Activated T-helper 17 cell treated with anti-CD3 and anti-CD28 coated beads, Interleukin-2, amount 50 U/mL, for 72 hours (primary cell): ENCODE results near the gene DMAC2. TPM values are rescaled to one million over a fixed set of nuclear protein-coding genes. Genes with fewer than 3 reads are reported as not detected.
A peak's percentile ranks its signal among the peaks of the same experiment; 100 is the strongest.
"Not testable (repeated sequence)": the region's sequence is repeated elsewhere in the genome, so short reads cannot be mapped to it uniquely, and the experiment has no call there.

ENCODE experiments used
- ATAC-seq: fragments of 150-1000 bp; cut with Tn5 transposase; replicated peaks from 2 replicates; pipeline ENCODE4 v1.10.0; 2021; ENCODE audit warnings: mild to moderate bottlenecking, moderate library complexity
- H3K27ac Mint-ChIP-seq: one replicate; pipeline ENCODE4 v1.8.0; 2022; ENCODE audit warnings: mixed read lengths
- H3K27me3 Mint-ChIP-seq: one replicate; pipeline ENCODE4 v1.8.0; 2022; ENCODE audit warnings: mixed read lengths
- H3K36me3 Mint-ChIP-seq: one replicate; pipeline ENCODE4 v1.8.0; 2022; ENCODE audit warnings: low read depth, mild to moderate bottlenecking, mixed read lengths
- H3K4me1 Mint-ChIP-seq: one replicate; pipeline ENCODE4 v1.8.0; 2022; ENCODE audit warnings: mixed read lengths
- H3K4me3 Mint-ChIP-seq: one replicate; pipeline ENCODE4 v1.8.0; 2022; ENCODE audit warnings: mild to moderate bottlenecking, mixed read lengths
- H3K9me3 Mint-ChIP-seq: one replicate; pipeline ENCODE4 v1.8.0; 2022; ENCODE audit warnings: mixed read lengths
- total RNA-seq, 2 donors: library from RNA; stranded (reverse); gene quantifications; one replicate each; pipeline ENCODE4 v1.2.3, GENCODE V29; 2022

Gene DMAC2
- total RNA-seq, 2 donors from 2014 or later: 34.0 to 66.2 TPM

GRCh38 chr19:41452584-41453275 is 13.0 kb upstream of the DMAC2 start:
- no peaks in the 10 kb centered on the region for H3K9me3 Mint-ChIP-seq
- peaks cover 12% of the 10 kb centered on the region for H3K4me1 Mint-ChIP-seq
- ATAC-seq: no peak
- no peak overlapping the region for H3K4me3 Mint-ChIP-seq
- no peaks in the 10 kb centered on the region for H3K27me3 Mint-ChIP-seq
- no peaks in the 10 kb centered on the region for H3K36me3 Mint-ChIP-seq
- H3K27ac Mint-ChIP-seq: no peak overlapping the region

- H3K4me1 Mint-ChIP-seq: no peaks in the 10 kb centered on the region
- ATAC-seq: peak; percentile 9
- H3K27ac Mint-ChIP-seq: peak overlapping the region; percentile 24
Observed at GRCh38 chr19:41449865-41450178, 10.1 kb upstream of the DMAC2 start.

GRCh38 chr19:41449079-41449864 is 9.6 kb upstream of the DMAC2 start:
- Mint-ChIP-seq H3K4me3 (peak overlapping the region; percentile 71), H3K27ac (peak overlapping the region; percentile 24), H3K36me3 (no peaks in the 10 kb centered on the region), H3K9me3 (no peaks in the 10 kb centered on the region), H3K27me3 (no peaks in the 10 kb centered on the region), H3K4me1 (no peaks in the 10 kb centered on the region)
- ATAC-seq: peak; percentile 94

More at GRCh38 chr19:41449865-41450178, 10.1 kb upstream of the DMAC2 start:
- H3K4me3 Mint-ChIP-seq: peak overlapping the region; percentile 71
- H3K27me3 Mint-ChIP-seq: no peaks in the 10 kb centered on the region
- no peaks in the 10 kb centered on the region for H3K36me3 Mint-ChIP-seq
- H3K9me3 Mint-ChIP-seq: no peaks in the 10 kb centered on the region

DNA sequence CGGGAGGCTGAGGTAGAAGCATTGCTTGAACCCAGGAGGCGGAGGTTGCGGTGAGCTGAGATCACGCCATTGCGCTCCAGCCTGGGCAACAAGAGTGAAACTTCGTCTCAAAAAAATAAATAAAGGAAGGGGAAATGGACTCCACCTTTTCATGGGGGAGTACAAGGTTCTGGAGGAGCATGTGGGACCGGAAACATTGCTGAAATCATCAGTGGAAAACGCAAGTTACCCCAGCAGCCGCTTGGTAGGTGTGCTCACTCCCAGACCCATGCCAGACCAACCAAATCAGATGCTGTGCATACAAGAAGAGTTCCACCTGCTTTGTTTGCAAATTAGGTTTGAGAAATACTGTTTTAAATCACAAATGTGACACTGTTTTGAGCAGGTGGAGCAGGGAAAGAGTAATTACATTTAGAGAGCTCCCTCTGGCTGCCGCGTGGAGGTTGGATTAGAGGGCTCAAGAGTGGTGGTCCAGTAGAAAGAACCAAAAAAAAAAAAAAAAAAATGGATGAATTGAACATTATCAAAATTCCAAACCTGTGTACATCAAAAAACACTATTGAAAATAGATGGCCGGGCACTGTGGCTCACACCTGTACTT is 8.1 kb upstream of the DMAC2 start:
- H3K27me3 Mint-ChIP-seq: peaks cover 6% of the 10 kb centered on the region
- H3K4me3 Mint-ChIP-seq: peak overlapping the region; percentile 15
- no peaks in the 10 kb centered on the region for H3K36me3 Mint-ChIP-seq
- no peak for ATAC-seq
- no peaks in the 10 kb centered on the region for H3K4me1 Mint-ChIP-seq
- H3K27ac Mint-ChIP-seq: no peak overlapping the region
- no peaks in the 10 kb centered on the region for H3K9me3 Mint-ChIP-seq

DNA sequence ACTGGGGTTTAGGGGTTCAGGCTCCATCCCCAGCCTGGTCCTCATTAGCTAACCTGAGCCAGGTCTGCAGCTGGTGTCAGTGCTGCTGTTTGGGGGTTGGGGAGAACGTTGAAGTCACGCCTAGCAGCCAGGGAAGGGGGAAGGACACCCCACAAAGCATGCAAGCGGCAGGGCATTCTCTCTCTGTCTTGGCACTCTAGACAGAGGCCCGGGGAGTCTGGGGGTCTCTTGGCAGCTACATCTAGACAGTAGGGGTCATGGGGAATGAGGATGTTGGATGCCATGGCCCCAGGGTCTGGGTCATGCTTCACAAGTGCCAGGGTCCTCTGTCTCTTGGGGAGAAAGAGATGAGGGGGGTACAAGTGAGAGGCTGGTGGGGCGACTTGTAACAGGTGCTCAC is 5.9 kb upstream of the DMAC2 start:
- Mint-ChIP-seq H3K4me3 (no peak overlapping the region), H3K36me3 (no peaks in the 10 kb centered on the region), H3K27me3 (peaks cover 6% of the 10 kb centered on the region), H3K9me3 (no peaks in the 10 kb centered on the region), H3K4me1 (no peaks in the 10 kb centered on the region), H3K27ac (no peak overlapping the region)
- ATAC-seq: no peak

DNA sequence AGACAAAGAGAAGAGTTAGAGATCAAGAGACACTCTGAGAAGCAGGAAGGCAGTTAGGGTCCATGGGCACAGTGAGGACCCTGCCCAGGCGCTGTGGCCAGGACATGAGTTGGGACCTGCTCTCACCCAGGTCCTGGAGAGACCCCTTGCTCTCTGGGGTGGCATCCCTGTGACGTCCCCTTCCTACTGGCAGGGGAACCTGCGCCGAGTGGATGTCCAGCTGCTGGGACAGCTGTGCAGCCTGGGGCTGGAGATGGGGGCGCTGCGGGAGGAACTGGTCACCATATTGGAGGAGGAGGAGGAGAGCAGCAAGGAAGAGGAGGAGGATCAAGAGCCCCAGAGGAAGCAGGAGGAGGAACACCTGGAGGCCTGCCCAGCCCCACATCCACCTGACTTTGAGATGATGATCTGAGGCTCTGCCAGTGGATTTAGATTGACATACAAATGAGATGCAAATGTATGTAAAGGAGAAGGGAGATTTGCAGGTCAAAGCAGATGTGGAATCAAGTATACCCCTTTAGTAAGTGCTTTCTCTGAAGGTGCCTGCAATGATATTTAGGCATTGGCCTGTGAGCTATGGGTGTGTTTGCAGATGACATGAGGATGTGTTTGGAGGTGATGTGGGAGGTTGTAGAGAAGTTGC is 4.2 kb upstream of the DMAC2 start:
- no peaks in the 10 kb centered on the region for H3K36me3 Mint-ChIP-seq
- peaks cover 6% of the 10 kb centered on the region for H3K27me3 Mint-ChIP-seq
- H3K4me3 Mint-ChIP-seq: no peak overlapping the region
- no peaks in the 10 kb centered on the region for H3K4me1 Mint-ChIP-seq
- H3K27ac Mint-ChIP-seq: peak overlapping the region; percentile 16
- ATAC-seq: no peak
- no peaks in the 10 kb centered on the region for H3K9me3 Mint-ChIP-seq

DNA sequence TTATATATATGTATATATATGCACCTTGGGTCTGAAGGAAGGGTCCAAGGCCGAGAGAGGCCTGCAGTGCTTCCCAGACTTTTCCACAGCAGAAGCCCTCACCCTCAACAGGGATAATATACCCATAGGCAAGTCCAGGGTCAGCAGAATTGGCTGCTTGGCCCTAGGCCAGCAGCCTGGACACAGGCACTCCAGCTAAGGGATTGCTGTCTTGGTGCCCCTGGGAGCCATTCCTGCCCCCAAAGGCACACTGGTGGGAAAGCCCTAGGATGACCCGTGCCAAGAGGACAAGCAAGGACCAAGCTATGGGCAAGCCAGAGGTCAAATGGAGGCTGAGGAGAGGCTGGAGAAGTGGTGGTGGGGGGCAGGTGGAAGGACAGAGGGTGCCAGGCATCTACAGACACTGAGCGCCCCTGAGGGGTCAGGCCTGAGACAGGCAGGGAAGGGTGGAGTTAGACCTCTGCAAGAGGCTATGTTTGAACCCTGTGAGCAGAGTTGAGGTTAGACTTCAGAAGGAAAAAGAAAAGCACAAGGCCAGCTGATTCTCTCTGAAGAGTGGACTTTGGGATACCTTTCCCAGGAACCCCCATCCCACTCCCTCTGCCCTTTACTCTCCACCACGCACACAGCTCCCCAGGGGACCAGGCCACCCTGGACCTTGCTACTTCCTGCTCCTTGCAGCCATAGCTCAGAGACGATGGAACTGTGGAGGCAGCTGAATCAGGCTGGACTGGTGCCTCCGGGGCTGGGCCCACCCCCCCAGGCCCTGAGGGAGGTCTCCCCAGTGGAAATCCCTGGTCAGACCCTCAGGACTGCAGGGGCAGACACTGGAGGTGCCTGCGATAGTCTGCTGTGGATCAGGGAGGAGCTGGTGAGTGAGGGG is 3.0 kb upstream of the DMAC2 start, which contains the start of gene ERICH4:
Gene ERICH4, plus strand, starts transcription at position 684 of the 883 bp plus-strand sequence. Its CDS starts 14 bp downstream, at position 698.
- peak within 1 kb of the TSS; percentile 16 for H3K27ac Mint-ChIP-seq
- H3K9me3 Mint-ChIP-seq: no peaks in the 10 kb centered on the region
- no peaks in the 10 kb centered on the region for H3K36me3 Mint-ChIP-seq
- ATAC-seq: no peak
- peaks cover 6% of the 10 kb centered on the region for H3K27me3 Mint-ChIP-seq
- H3K4me1 Mint-ChIP-seq: peaks cover 4% of the 10 kb centered on the region
- no peak within 1 kb of the TSS for H3K4me3 Mint-ChIP-seq

- Mint-ChIP-seq H3K27me3 (peaks cover 6% of the 10 kb centered on the region), H3K36me3 (peaks cover 5% of the 10 kb centered on the region), H3K4me1 (peaks cover 8% of the 10 kb centered on the region), H3K4me3 (no peak overlapping the region), H3K27ac (no peak overlapping the region), H3K9me3 (no peaks in the 10 kb centered on the region)
- no peak for ATAC-seq
Observed at GRCh38 chr19:41441321-41441945, 1.7 kb upstream of the DMAC2 start.

DNA sequence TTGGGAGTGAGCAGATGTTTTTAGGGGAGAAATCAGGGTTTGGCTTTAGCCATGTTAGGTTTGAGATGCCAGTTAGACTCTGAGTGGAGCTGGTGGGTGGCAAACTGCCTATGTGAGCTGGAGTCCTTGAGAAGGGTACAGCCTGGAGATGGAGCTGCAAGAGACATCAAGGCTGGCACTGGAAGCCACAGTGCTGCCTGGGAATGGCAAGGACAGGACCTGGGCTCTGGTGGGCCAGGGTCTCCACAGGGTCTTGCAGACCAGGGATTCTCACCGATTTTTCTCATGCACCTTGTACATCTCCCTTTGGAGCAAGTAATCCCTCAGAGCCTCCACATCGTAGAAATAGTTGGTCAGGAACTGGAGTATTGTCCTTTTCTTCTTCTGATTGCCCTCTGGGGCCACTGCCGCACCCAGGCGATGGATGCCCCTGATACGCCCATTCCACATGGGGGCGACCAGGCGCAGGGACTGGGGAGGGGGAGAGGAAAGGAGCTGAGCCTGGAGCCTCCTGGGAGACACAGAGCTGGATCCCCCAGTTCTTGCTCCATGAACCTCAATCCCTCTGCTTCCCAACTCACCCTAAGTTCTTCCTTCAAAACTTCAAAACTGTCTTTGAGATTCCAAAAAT is 1.7 kb downstream of the DMAC2 start:
- Mint-ChIP-seq H3K27me3 (no peaks in the 10 kb centered on the region), H3K9me3 (no peaks in the 10 kb centered on the region), H3K4me1 (peaks cover 9% of the 10 kb centered on the region), H3K4me3 (no peak overlapping the region), H3K36me3 (peaks cover 23% of the 10 kb centered on the region), H3K27ac (no peak overlapping the region)
- no peak for ATAC-seq

DNA sequence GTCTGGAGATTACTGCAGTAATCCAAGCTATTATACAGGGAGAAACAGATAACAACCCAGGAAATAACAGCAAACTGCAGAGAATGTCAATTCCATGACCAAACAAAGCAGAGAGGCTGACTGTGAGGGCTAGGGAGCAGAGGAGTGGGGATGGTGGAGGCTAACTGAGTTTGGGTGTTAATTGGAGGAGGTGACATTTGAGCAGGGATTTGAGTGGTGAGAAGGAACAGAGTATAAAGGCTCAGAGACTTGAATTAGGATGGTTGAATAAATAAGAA is 3.1 kb downstream of the DMAC2 start:
- Mint-ChIP-seq H3K4me3 (no peak overlapping the region), H3K36me3 (peaks cover 37% of the 10 kb centered on the region), H3K27me3 (no peaks in the 10 kb centered on the region)

GRCh38 chr19:41435936-41436673 is 3.6 kb downstream of the DMAC2 start:
- peaks cover 11% of the 10 kb centered on the region for H3K4me1 Mint-ChIP-seq
- ATAC-seq: no peak
- no peaks in the 10 kb centered on the region for H3K27me3 Mint-ChIP-seq
- H3K9me3 Mint-ChIP-seq: no peaks in the 10 kb centered on the region
- H3K36me3 Mint-ChIP-seq: peaks cover 42% of the 10 kb centered on the region
- H3K27ac Mint-ChIP-seq: no peak overlapping the region
- H3K4me3 Mint-ChIP-seq: no peak overlapping the region

More for the DNA sequence above, 3.1 kb downstream of the DMAC2 start:
- peaks cover 9% of the 10 kb centered on the region for H3K4me1 Mint-ChIP-seq
- H3K9me3 Mint-ChIP-seq: no peaks in the 10 kb centered on the region
- H3K27ac Mint-ChIP-seq: no peak overlapping the region
- no peak for ATAC-seq

DNA sequence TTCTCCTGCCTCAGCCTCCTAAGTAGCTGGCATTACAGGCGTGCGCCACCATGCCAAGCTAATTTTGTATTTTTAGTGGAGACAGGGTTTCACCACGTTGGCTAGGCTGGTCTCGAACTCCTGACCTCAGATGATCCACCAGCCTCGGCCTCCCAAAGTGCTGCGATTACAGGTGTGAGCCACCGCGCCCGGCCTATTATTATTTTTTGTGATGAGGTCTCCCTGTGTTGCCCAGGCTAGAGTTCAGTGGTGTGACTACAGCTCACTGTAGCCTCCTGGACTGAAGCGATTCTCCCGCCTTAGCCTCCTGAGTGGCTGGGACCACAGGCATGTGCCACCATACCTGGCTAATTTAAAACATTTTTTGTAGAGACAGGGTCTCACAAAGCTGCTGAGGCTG is 4.3 kb downstream of the DMAC2 start:
- H3K9me3 Mint-ChIP-seq: not testable (repeated sequence)
- peaks cover 14% of the 10 kb centered on the region for H3K4me1 Mint-ChIP-seq

DNA sequence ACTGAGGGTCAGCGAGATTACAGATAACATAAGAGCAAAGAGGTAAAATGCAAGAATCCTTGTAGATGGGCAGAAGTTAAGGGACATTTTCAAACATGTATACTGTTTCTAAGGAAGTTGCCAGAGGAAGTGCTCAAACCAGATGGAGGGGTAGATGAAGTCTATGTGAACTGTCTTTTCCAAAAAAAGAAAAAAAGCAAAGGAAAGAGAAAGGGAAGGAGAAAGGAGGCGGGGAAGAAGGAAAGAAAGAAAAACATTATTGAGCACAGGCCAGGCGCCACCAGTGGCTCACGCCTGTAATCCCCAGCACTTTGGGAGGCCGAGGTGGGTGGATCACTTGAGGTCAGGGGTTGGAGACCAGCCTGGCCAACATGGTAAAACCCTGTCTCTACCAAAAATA is 5.3 kb downstream of the DMAC2 start:
- no peak overlapping the region for H3K4me3 Mint-ChIP-seq
- H3K9me3 Mint-ChIP-seq: no peaks in the 10 kb centered on the region
- no peak overlapping the region for H3K27ac Mint-ChIP-seq
- no peaks in the 10 kb centered on the region for H3K27me3 Mint-ChIP-seq
- no peak for ATAC-seq
- peaks cover 14% of the 10 kb centered on the region for H3K4me1 Mint-ChIP-seq
- H3K36me3 Mint-ChIP-seq: peaks cover 53% of the 10 kb centered on the region

More for the DNA sequence above, 4.3 kb downstream of the DMAC2 start:
- peaks cover 45% of the 10 kb centered on the region for H3K36me3 Mint-ChIP-seq
- not testable (repeated sequence) for H3K4me3 Mint-ChIP-seq, ATAC-seq, H3K27ac Mint-ChIP-seq, H3K27me3 Mint-ChIP-seq
